ENCODE results near the gene PPARA.
"Not testable (repeated sequence)": the region's sequence is repeated elsewhere in the genome, so short reads cannot be mapped to it uniquely, and the experiment has no call there.

Gene PPARA

GRCh38 chr22:46264520-46264919 lies 114.2 kb downstream of the PPARA start:
- in situ Hi-C loops (cut with MboI; ENCODE audit: low sequenced_read_pairs): not testable (repeated sequence)

GRCh38 chr22:46265627-46266026 lies 115.3 kb downstream of the PPARA start:
- in situ Hi-C loops (cut with MboI; ENCODE audit: low sequenced_read_pairs): not testable (repeated sequence)

GRCh38 chr22:46267431-46268279 lies 117.3 kb downstream of the PPARA start, which contains the start of gene TTC38:
TTC38 (plus strand) TSS chr22:46268008; CDS start chr22:46268040, 32 bp downstream.
- in situ Hi-C loops (cut with MboI; ENCODE audit: low sequenced_read_pairs): no loop called here

GRCh38 chr22:46269564-46269963 lies 119.2 kb downstream of the PPARA start:
- in situ Hi-C loops (cut with MboI; ENCODE audit: low sequenced_read_pairs): no loop called here

GRCh38 chr22:46272196-46272595 lies 121.9 kb downstream of the PPARA start:
- in situ Hi-C loops (cut with MboI; ENCODE audit: low sequenced_read_pairs): no loop called here

GRCh38 chr22:46272762-46273431 lies 122.6 kb downstream of the PPARA start:
- in situ Hi-C loops (cut with MboI; ENCODE audit: low sequenced_read_pairs): no loop called here

- in situ Hi-C loops (cut with MboI; ENCODE audit: low sequenced_read_pairs): no loop called here
These were observed 123.3 kb downstream of the PPARA start for GRCh38 chr22:46273432-46274148.

GRCh38 chr22:46274381-46274780 lies 124.1 kb downstream of the PPARA start:
- in situ Hi-C loops (cut with MboI; ENCODE audit: low sequenced_read_pairs): no loop called here

- in situ Hi-C loops (cut with MboI; ENCODE audit: low sequenced_read_pairs): no loop called here
These were observed 125.3 kb downstream of the PPARA start for GRCh38 chr22:46275455-46276122.

GRCh38 chr22:46276563-46276962 lies 126.2 kb downstream of the PPARA start:
- in situ Hi-C loops (cut with MboI; ENCODE audit: low sequenced_read_pairs): no loop called here

GRCh38 chr22:46278656-46279645 lies 128.6 kb downstream of the PPARA start:
- in situ Hi-C loops (cut with MboI; ENCODE audit: low sequenced_read_pairs): no loop called here

- in situ Hi-C loops (cut with MboI; ENCODE audit: low sequenced_read_pairs): no loop called here
These were observed 129.9 kb downstream of the PPARA start for GRCh38 chr22:46280063-46280817.

- in situ Hi-C loops (cut with MboI; ENCODE audit: low sequenced_read_pairs): no loop called here
These were observed 130.8 kb downstream of the PPARA start for GRCh38 chr22:46280999-46281623.

- in situ Hi-C loops (cut with MboI; ENCODE audit: low sequenced_read_pairs): no loop called here
These were observed 131.7 kb downstream of the PPARA start for GRCh38 chr22:46281866-46282678.

- in situ Hi-C loops (cut with MboI; ENCODE audit: low sequenced_read_pairs): no loop called here
These were observed 135.7 kb downstream of the PPARA start for GRCh38 chr22:46286006-46286405.

GRCh38 chr22:46286941-46287872 lies 136.9 kb downstream of the PPARA start:
- in situ Hi-C loops (cut with MboI; ENCODE audit: low sequenced_read_pairs): no loop called here

Measured in HL-60/S4 treated with retinoic acid at 250 ng/mL for 4 days and 3 days (cell line).